Lung (tissue), 12 donors: Measurements from ENCODE around the gene BCL2L15. TPM values are rescaled to one million over a fixed set of nuclear protein-coding genes. Genes with fewer than 3 reads are reported as not detected.

Source experiments
- ATAC-seq: fragments of 200-7000 bp; cut with Tn5 transposase; one replicate; pipeline ENCODE4 v1.9.1; 2020; ENCODE audit warnings: moderate number of reproducible peaks; ENCODE audit not compliant: insufficient read depth, low FRiP score
- DNase-seq, 3 donors: peaks; one replicate each; pipeline ENCODE4 v3.0.0-alpha.2; 2013 to 2017
- H3K27ac ChIP-seq, 2 donors: one replicate each; pipeline ENCODE4 v1.5.1; 2013; ENCODE audit warnings: mild to moderate bottlenecking in 2 of 2, moderate library complexity in 2 of 2, control low read depth in 1 of 2, inconsistent platforms in 1 of 2, low read depth in 1 of 2, low read length in 1 of 2
- H3K27me3 ChIP-seq, 3 donors: one replicate each; pipeline ENCODE4 v1.5.1; 2013; ENCODE audit warnings: low read length in 2 of 3; ENCODE audit not compliant: control insufficient read depth in 3 of 3, insufficient read depth in 3 of 3
- H3K36me3 ChIP-seq, 4 donors: one replicate each; pipeline ENCODE4 v1.5.1; 2013; ENCODE audit warnings: low read length in 4 of 4, mild to moderate bottlenecking in 1 of 4, moderate library complexity in 1 of 4; ENCODE audit not compliant: control insufficient read depth in 4 of 4, insufficient read depth in 4 of 4
- H3K4me1 ChIP-seq, 5 donors: one replicate each; pipeline ENCODE4 v1.5.1; 2013; ENCODE audit warnings: low read length in 5 of 5, mild to moderate bottlenecking in 2 of 5, moderate library complexity in 1 of 5; ENCODE audit not compliant: control insufficient read depth in 5 of 5, insufficient read depth in 5 of 5
- H3K4me3 ChIP-seq: one replicate; pipeline ENCODE4 v1.5.1; 2013; ENCODE audit warnings: mild to moderate bottlenecking, control low read depth, moderate library complexity
- H3K9ac ChIP-seq, 2 donors: one replicate each; pipeline ENCODE4 v1.5.1; 2013; ENCODE audit warnings: low read length in 2 of 2, control low read depth in 1 of 2; ENCODE audit not compliant: insufficient read depth in 1 of 2
- H3K9me3 ChIP-seq, 4 donors: one replicate each; pipeline ENCODE4 v1.5.1; 2013; ENCODE audit warnings: low read length in 3 of 4, mild to moderate bottlenecking in 1 of 4, moderate library complexity in 1 of 4; ENCODE audit not compliant: control insufficient read depth in 4 of 4, insufficient read depth in 3 of 4
- CTCF ChIP-seq: IDR thresholded peaks from 2 replicates; pipeline ENCODE4 v1.5.1; 2012; ENCODE audit warnings: mild to moderate bottlenecking; ENCODE audit errors: control extremely low read depth, extremely low read depth
- WGBS, 2 donors: extraction: QIAGEN DNeasy Blood & Tissue Kit; methylation state at CpG; one replicate each; pipeline ENCODE4 v1.1.7; 2013; 5-methylcytosine and 5-hydroxymethylcytosine counted together
- polyA plus RNA-seq, 2 donors: library from polyadenylated mRNA; stranded (reverse); fragments of 200-250 nt; gene quantifications; one replicate each; pipeline ENCODE4 v1.2.1, GENCODE V29; 2013
- total RNA-seq, 2 donors: library from RNA; depleted of rRNA in 1 of 2; stranded (reverse); fragments of >200 nt in 1 of 2; gene quantifications; one replicate each; pipeline ENCODE4 v1.2.1, GENCODE V29; 2014 to 2021
- donor health status: control.
- donor health status: control.
- donor health status: Bipolar disorder and iron deficiency.
- donor health status: healthy.
- donor health status: DM: yes; HTN: yes; CAD: no.

BCL2L15 gene
- total and polyA plus RNA-seq, 4 donors = 1.9 to 7.0 (median 3.2) TPM

DNA sequence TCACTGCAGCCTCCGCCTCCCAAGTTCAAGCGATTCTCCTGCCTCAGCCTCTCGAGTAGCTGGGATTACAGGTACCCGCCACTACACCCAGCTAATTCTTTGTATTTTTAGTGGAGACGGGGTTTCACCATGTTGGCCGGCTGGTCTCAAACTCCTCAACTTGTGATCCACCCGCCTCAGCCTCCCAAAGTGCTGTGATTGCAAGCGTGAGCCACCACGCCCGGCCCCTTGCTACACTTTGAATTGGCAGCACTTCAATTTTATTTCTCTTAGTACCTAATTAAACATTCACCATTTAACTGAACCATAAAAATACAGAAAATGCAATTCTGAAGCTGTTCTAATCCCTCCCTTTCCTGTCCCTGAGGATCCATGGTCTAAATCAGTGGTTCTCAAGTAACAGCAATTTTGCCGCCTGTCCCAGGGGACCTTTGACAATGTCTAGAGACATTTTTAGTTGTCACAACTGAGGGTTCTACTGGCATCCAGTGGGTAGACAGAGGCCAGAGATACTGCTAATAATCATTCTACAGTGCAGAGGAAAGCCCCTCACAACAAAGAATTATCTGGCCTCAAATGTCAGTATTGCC, 4.3 kb upstream of the BCL2L15 start:
- WGBS, 2 donors = 84 to 91% methylated on average over 10 to 11 of the region's 11 CpGs
- H3K4me1 ChIP-seq = no peaks in the 10 kb centered on the region
- peaks cover 6 to 14% (median 9%) of the 10 kb centered on the region in 4 donors for H3K36me3 ChIP-seq
- H3K4me3 ChIP-seq = no peak overlapping the region
- H3K27ac ChIP-seq = no peak overlapping the region
- H3K9ac ChIP-seq = no peak overlapping the region
- H3K27me3 ChIP-seq = no peaks in the 10 kb centered on the region
- no peaks in the 10 kb centered on the region for H3K9me3 ChIP-seq
- no peak for TF ChIP-seq CTCF
- ATAC-seq (no peak), DNase-seq (no peak)

DNA sequence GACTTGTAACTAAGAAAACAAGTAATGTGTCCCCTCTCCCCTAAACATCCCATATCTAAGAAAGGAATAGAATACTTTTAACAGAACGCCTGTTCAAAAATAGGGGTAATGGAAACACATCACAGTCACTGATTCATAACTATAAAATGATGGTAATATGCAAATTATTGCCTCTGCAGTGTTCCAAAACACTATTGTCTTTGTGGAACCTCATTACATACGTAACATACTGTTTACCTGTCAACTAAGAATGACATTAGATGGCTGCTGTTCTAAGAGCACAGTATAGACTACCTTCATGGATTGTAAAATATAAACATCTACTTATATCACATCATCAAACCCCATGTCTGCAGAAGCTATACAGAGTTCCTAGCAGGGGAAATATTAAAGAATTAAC, 3.4 kb upstream of the BCL2L15 start:
- ATAC-seq = no peak
- TF ChIP-seq CTCF = no peak
- H3K27ac ChIP-seq = no peak overlapping the region
- 66 to 75% methylated on average over 2 of the region's 2 CpGs for WGBS, 2 donors
- H3K9me3 ChIP-seq = no peaks in the 10 kb centered on the region
- H3K27me3 ChIP-seq = no peaks in the 10 kb centered on the region
- H3K4me1 ChIP-seq = no peaks in the 10 kb centered on the region
- no peak overlapping the region for H3K4me3 ChIP-seq
- no peak for DNase-seq
- no peak overlapping the region for H3K9ac ChIP-seq
- H3K36me3 ChIP-seq = peaks cover under 1 to 8% (median 4%) of the 10 kb centered on the region in 4 donors

- TF ChIP-seq CTCF = no peak
- Histone ChIP-seq H3K9me3 (no peaks in the 10 kb centered on the region), H3K4me1 (no peaks in the 10 kb centered on the region), H3K36me3 (no peaks in the 10 kb centered on the region), H3K27ac (peak overlapping the region in 1 of 2 donors; percentile 63), H3K4me3 (no peak overlapping the region), H3K9ac (no peak overlapping the region), H3K27me3 (no peaks in the 10 kb centered on the region)
- DNase-seq (no peak), ATAC-seq (no peak)
- WGBS, 2 donors = 70 to 71% methylated on average over 17 of the region's 17 CpGs
Measured at GRCh38 chr1:113886417-113887401, 672 bp downstream of the BCL2L15 start.
